SK-N-SH (cell line): Measurements from ENCODE around the gene AEBP2. TPM values are rescaled to one million over a fixed set of nuclear protein-coding genes. Genes with fewer than 3 reads are reported as not detected.

Source experiments
- CTCF ChIA-PET: fragments of 300-600, 350-600 bp; formaldehyde crosslinking; extraction: SDS; loops from one replicate; lab custom pipeline; 2021; lab: Yijun Ruan, JAX
- POLR2A ChIA-PET: fragments of 350-600 bp; sonication (Branson Sonifier 250); formaldehyde crosslinking; extraction: SDS; loops from one replicate; lab custom pipeline; 2020; ENCODE audit warnings: antibody characterized with exemption, inconsistent platforms; lab: Yijun Ruan, JAX
- DNase-seq: peaks from one replicate; pipeline ENCODE4 v3.0.0; 2012
- H2AFZ ChIP-seq: fragments of 200-600 bp; sonication (generic); 2 replicates; pipeline ENCODE4 v1.8.1; 2016; ENCODE audit warnings: antibody characterized with exemption, mild to moderate bottlenecking, low read depth
- H3F3A ChIP-seq: fragments of 200-600 bp; sonication (generic); replicated peaks from 2 replicates; pipeline ENCODE3; 2016; ENCODE audit warnings: antibody characterized with exemption, mild to moderate bottlenecking; ENCODE audit not compliant: insufficient read depth
- H3K27ac ChIP-seq, 2 experiments: fragments of 200-500 bp in 1 of 2; fragments of 200-600 bp in 1 of 2; sonication (Bioruptor generic) in 1 of 2; sonication (generic), shearing (Covaris generic) in 1 of 2; 2 replicates each; pipeline versions ENCODE4 v1.5.1 to v1.6.1; 2014 to 2016; ENCODE audit warnings: low read depth in 2 of 2, inconsistent platforms in 1 of 2, low read length in 1 of 2, mild to moderate bottlenecking in 1 of 2, mixed read lengths in 1 of 2
- H3K27me3 ChIP-seq: fragments of 200-600 bp; sonication (generic), shearing (Covaris generic); 2 replicates; pipeline ENCODE4 v1.6.1; 2016; ENCODE audit warnings: mixed run types; ENCODE audit not compliant: insufficient read depth
- H3K36me3 ChIP-seq, 2 experiments: fragments of 200-500 bp in 1 of 2; fragments of 200-600 bp in 1 of 2; sonication (Bioruptor generic) in 1 of 2; sonication (generic) in 1 of 2; replicated peaks in 1 of 2; 2 replicates each; pipeline versions ENCODE3 to v1.5.1; 2014 to 2016; ENCODE audit warnings: low read length in 1 of 2, mild to moderate bottlenecking in 1 of 2; ENCODE audit not compliant: insufficient read depth in 2 of 2, control insufficient read depth in 1 of 2
- H3K4me1 ChIP-seq, 2 experiments: fragments of 200-500 bp in 1 of 2; fragments of 200-600 bp in 1 of 2; sonication (Bioruptor generic) in 1 of 2; sonication (generic), shearing (Covaris generic) in 1 of 2; 2 replicates each; pipeline versions ENCODE4 v1.5.1 to v1.6.1; 2014 to 2016; ENCODE audit warnings: low read depth in 1 of 2, low read length in 1 of 2, mixed run types in 1 of 2; ENCODE audit not compliant: insufficient read depth in 2 of 2, control insufficient read depth in 1 of 2
- H3K4me2 ChIP-seq: fragments of 200-600 bp; sonication (generic), shearing (Covaris generic); 2 replicates; pipeline ENCODE4 v1.6.1; 2017; ENCODE audit warnings: mixed run types
- H3K4me3 ChIP-seq, 2 experiments: fragments of 200-500 bp in 1 of 2; fragments of 200-600 bp in 1 of 2; sonication (Bioruptor generic) in 1 of 2; sonication (generic), shearing (Covaris generic) in 1 of 2; 2 replicates each; pipeline versions ENCODE4 v1.5.1 to v1.8.1; 2014 to 2016; ENCODE audit warnings: low read depth in 2 of 2, inconsistent platforms in 1 of 2, low read length in 1 of 2, mild to moderate bottlenecking in 1 of 2, mixed read lengths in 1 of 2, moderate library complexity in 1 of 2
- H3K79me2 ChIP-seq: fragments of 200-600 bp; sonication (generic); 2 replicates; pipeline ENCODE4 v1.8.1; 2017; ENCODE audit warnings: mild to moderate bottlenecking; ENCODE audit not compliant: insufficient read depth
- H3K9ac ChIP-seq: fragments of 200-600 bp; sonication (generic); 2 replicates; pipeline ENCODE4 v1.6.1; 2017; ENCODE audit warnings: mixed run types
- H3K9me2 ChIP-seq: fragments of 200-600 bp; sonication (generic); 2 replicates; pipeline ENCODE4 v1.6.1; 2017; ENCODE audit warnings: mixed run types
- H3K9me3 ChIP-seq: fragments of 200-600 bp; sonication (generic); 2 replicates; pipeline ENCODE4 v1.6.1; 2017; ENCODE audit warnings: mixed run types, mild to moderate bottlenecking, moderate library complexity
- H4K20me1 ChIP-seq: fragments of 200-600 bp; sonication (generic); 2 replicates; pipeline ENCODE4 v1.6.1; 2017; ENCODE audit warnings: mild to moderate bottlenecking, mixed run types; ENCODE audit not compliant: insufficient read depth
- CHD2 ChIP-seq: fragments of 150-350 bp; IDR thresholded peaks from 2 replicates; pipeline ENCODE4 v1.6.1; 2018; ENCODE audit warnings: low read length; ENCODE audit not compliant: partially characterized antibody
- CTCF ChIP-seq: fragments of 200-600 bp; sonication (generic); IDR thresholded peaks from 2 replicates; pipeline ENCODE4 v1.6.1; 2017; ENCODE audit warnings: antibody characterized with exemption, mild to moderate bottlenecking, moderate library complexity
- ELF1 ChIP-seq: IDR thresholded peaks from 2 replicates; pipeline ENCODE4 v1.4.0; 2012
- EZH2phosphoT487 ChIP-seq: fragments of 200-600 bp; sonication (generic); IDR thresholded peaks from 2 replicates; pipeline ENCODE4 v1.6.1; 2017; ENCODE audit warnings: low read depth, mixed run types, mild to moderate bottlenecking, antibody characterized with exemption, moderate library complexity, borderline replicate concordance
- GABPA ChIP-seq: IDR thresholded peaks from 2 replicates; pipeline ENCODE4 v1.4.0; 2012; ENCODE audit warnings: low read depth, mild to moderate bottlenecking
- IRF3 ChIP-seq: fragments of 150-350 bp; IDR thresholded peaks from 2 replicates; pipeline ENCODE4 v1.6.1; 2016; ENCODE audit warnings: mild to moderate bottlenecking, low read depth, low read length
- JUND ChIP-seq: IDR thresholded peaks from 2 replicates; pipeline ENCODE4 v1.4.0; 2012
- MXI1 ChIP-seq: IDR thresholded peaks from 2 replicates; pipeline ENCODE4 v1.6.1; 2012; ENCODE audit warnings: mild to moderate bottlenecking, low read depth, low read length, improper control_type of control experiment
- NRF1 ChIP-seq: IDR thresholded peaks from 2 replicates; pipeline ENCODE4 v1.6.1; 2012; ENCODE audit warnings: low read depth, mild to moderate bottlenecking, low read length
- PBX3 ChIP-seq: IDR thresholded peaks from 2 replicates; pipeline ENCODE4; 2012
- POLR2AphosphoS5 ChIP-seq: IDR thresholded peaks from 2 replicates; pipeline ENCODE4 v1.6.1; 2012; ENCODE audit warnings: low read depth, low read length
- RAD21 ChIP-seq: IDR thresholded peaks from 2 replicates; pipeline ENCODE4 v1.6.1; 2012; ENCODE audit warnings: mild to moderate bottlenecking, low read length
- RFX5 ChIP-seq: IDR thresholded peaks from 2 replicates; pipeline ENCODE4 v1.6.1; 2012; ENCODE audit warnings: mild to moderate bottlenecking, improper control_type of control experiment, low read length
- TCF12 ChIP-seq: IDR thresholded peaks from 2 replicates; pipeline ENCODE4 v1.4.0; 2012
- TEAD4 ChIP-seq: IDR thresholded peaks from 2 replicates; pipeline ENCODE4 v1.4.0; 2012; ENCODE audit warnings: mild to moderate bottlenecking, borderline replicate concordance; ENCODE audit not compliant: insufficient read depth
- USF1 ChIP-seq: IDR thresholded peaks from 2 replicates; pipeline ENCODE4 v1.4.0; 2012; ENCODE audit warnings: low read depth, borderline replicate concordance
- USF2 ChIP-seq: fragments of 150-350 bp; IDR thresholded peaks from 2 replicates; pipeline ENCODE4 v1.6.1; 2017; ENCODE audit warnings: antibody characterized with exemption, low read length, low read depth, borderline replicate concordance
- WGBS: methylation state at CpG from one replicate; pipeline ENCODE4 v1.1.6; 2017; ENCODE audit warnings: low lambda C conversion rate; 5-methylcytosine and 5-hydroxymethylcytosine counted together
- polyA plus RNA-seq, 3 experiments: library from polyadenylated mRNA; depleted of rRNA; stranded (reverse); fragments of >200 nt; gene quantifications; 2 replicates each; pipeline ENCODE4 v1.2.3, GENCODE V29; 2012

The AEBP2 gene
- polyA plus RNA-seq, 1 of the 3 experiments (the other 2 are of a cell fraction) = 10.4 TPM

- Histone ChIP-seq H3K4me2 (no peak overlapping the region), H3K36me3 (peaks cover 0 to 20% of the 10 kb centered on the region in 2 experiments), H3K9ac (no peak overlapping the region), H3K4me1 (0 out of 4 replicates have a peak, but pooled peaks cover 0 to 8% of the 10 kb centered on the region in 2 experiments), H3K9me3 (no peaks in the 10 kb centered on the region; the same call in 1 of the 2 replicates), H3F3A (peaks cover 5% of the 10 kb centered on the region), H3K27me3 (no peaks in the 10 kb centered on the region), H3K9me2 (no peaks in the 10 kb centered on the region), H2AFZ (no peak overlapping the region), H4K20me1 (peaks cover 58% of the 10 kb centered on the region), H3K79me2 (peaks cover 96% of the 10 kb centered on the region), H3K4me3 (no peak overlapping the region), H3K27ac (no peak overlapping the region)
- no peak for TF ChIP-seq RAD21
- no peak for TF ChIP-seq USF1
- no peak for TF ChIP-seq MXI1
- CTCF ChIA-PET = no interaction called here
- POLR2A ChIA-PET = no interaction called here
- WGBS = 100% methylated on average over 4 of the region's 4 CpGs
- no peak for DNase-seq
Observed at GRCh38 chr12:19489168-19489567, 49.9 kb downstream of the AEBP2 start.

GRCh38 chr12:19490908-19491307 is 51.6 kb downstream of the AEBP2 start:
- 0 out of 4 replicates have a peak, but pooled peaks cover 0 to 8% of the 10 kb centered on the region in 2 experiments for H3K4me1 ChIP-seq
- H3K4me3 ChIP-seq = no peak overlapping the region
- H4K20me1 ChIP-seq = peaks cover 49% of the 10 kb centered on the region
- H3K27me3 ChIP-seq = no peaks in the 10 kb centered on the region
- H3K27ac ChIP-seq = no peak overlapping the region
- no peaks in the 10 kb centered on the region; the same call in 1 of the 2 replicates for H3K9me3 ChIP-seq
- no peak overlapping the region for H2AFZ ChIP-seq
- no peak for DNase-seq
- POLR2A ChIA-PET = interaction anchor here (0.6 kb wide), 1 partner anchor 967 kb away, joined by 3 read pairs; no protein-coding TSS in a partner anchor
- H3K4me2 ChIP-seq = no peak overlapping the region
- H3K36me3 ChIP-seq = peaks cover 8 to 34% of the 10 kb centered on the region in 2 experiments
- H3K79me2 ChIP-seq = peaks cover 93% of the 10 kb centered on the region
- H3K9ac ChIP-seq = no peak overlapping the region
- no peak for TF ChIP-seq NRF1
- TF ChIP-seq RFX5 = no peak
- TF ChIP-seq USF2 = no peak
- TF ChIP-seq CTCF = no peak
- TF ChIP-seq GABPA = no peak
- TF ChIP-seq ELF1 = no peak
- no peak for TF ChIP-seq JUND
- TF ChIP-seq POLR2AphosphoS5 = no peak
- TF ChIP-seq TCF12 = no peak
- no peak for TF ChIP-seq MXI1
- TF ChIP-seq PBX3 = no peak
- TF ChIP-seq USF1 = no peak
- no peak for TF ChIP-seq TEAD4
- no peak for TF ChIP-seq EZH2phosphoT487
- no peak for TF ChIP-seq IRF3
- TF ChIP-seq CHD2 = no peak
- TF ChIP-seq, all 33 proteins: peak for 0
- CTCF ChIA-PET = no interaction called here
- no peaks in the 10 kb centered on the region for H3K9me2 ChIP-seq
- 97% methylated on average over 3 of the region's 3 CpGs for WGBS
- peaks cover 5% of the 10 kb centered on the region for H3F3A ChIP-seq
